ENCODE results near the gene CAMK1G.

Gene CAMK1G

DNA sequence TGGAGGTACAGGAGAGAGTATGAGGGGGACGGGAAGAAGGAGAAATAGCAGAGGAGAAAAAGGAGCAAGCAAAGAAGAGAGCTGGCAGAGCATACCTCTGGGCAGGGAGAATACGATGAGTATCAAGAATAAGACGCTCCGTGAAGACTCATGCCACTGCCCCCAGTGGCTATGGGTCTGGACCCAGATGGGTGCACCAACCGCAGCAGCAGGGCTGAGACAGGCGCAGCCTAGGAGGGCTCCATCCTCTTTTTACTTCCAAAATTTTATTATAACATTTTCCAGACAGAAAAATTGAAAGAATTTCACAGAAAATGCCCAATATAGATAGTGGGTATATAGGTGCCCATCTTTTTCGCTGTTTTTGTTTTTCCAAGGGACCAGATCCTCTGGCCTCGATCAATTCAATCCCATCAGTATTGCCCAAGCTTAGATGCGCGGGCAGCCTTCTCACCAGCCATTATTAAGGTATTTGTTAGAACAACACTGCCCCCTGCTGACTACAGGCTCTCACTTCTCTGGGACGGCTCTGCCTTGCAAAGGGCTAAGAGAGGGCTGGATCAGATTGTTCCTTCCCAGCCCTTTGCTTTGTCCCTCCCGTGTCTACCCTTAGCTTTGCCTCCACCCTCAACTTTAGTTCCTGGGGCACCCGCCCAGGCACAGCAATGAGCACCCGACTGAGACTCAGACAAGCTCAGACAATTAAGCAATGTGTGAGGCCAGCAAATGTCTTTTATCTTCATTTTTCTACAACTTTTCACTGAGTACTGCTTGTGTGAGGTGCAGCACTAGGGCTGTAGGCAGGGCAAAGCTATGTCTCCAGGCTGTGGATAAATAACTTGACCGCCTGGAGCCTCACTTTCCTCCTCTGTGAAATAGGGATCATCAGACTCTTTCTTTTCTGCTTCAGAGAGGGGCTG is 17.5 kb upstream of the CAMK1G start:
- peak; percentile 58 for DNase-seq

DNA sequence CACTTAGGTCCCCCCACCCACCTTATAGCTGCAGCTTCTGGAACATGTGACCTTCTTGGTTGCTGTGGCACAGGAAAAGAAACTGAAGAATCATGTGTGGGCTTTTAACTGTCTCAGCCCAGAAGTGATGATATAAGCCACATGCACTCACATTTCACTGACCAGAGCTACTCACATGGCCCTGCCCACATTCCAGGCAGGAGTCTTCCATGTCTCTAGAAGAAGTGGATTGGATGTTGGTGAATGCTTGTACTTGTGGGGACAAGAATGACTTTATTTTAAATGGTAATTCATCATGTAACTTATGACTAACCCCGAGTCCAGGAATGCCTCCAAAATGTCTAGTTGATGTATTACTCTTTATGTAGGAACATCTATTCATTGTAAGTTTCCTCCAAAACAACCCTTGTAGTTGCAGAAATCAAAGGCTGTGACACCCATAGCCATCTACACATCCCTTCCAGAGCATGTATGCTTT is 15.8 kb upstream of the CAMK1G start:
- no peak for DNase-seq

DNA sequence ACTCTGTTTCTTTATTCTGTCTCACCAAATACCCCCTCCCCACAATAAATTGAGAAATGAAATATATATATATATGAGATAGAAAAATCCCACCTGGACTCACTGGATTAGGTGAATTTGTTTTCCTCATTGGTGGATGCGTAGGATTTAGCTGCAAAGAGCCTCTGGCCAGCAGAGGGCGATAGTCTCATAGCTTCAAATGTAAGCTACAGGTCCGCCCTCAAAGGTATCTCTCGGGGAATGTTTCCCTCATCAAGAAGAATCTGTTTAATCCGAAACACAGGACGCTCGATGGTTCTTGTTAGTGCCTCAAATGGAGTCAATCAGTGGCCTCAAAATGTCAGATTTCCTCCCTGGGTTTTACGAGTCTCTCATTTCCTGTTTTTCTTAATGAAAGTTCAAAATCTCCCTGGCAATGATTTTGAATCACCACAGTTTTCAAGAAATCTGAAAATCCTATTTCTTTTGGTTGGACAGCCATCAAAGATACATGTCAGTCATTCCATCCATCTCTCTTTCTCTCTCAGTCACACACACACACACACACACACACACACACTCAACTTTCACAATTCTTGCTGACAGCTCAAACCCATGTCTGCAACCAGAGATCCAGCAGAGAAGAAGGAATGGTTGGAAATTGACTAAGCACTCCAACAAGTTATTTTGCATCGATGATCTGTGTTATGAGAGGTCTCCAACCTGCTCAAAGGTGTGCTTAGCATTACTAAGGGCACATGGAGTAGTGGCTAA is 13.9 kb upstream of the CAMK1G start:
- peak; percentile 63 for DNase-seq

DNA sequence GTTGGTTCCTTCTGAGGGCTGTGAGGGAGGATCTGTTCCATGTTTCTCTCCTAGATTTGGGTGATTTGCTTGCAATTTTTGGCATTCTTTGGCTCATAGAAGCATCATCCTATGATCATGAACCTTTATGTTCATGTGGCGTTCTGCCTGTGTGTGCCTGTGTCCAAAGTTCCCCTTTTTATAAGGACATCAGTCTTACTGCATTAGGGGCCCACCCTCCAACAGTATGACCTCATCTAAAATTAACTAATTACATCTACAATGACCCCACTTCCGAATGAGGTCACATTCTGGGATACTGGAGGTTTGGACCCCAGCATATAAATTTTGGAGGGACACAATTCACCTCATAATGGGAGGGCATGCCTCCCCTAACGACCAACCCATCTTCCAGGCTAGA is 12.8 kb upstream of the CAMK1G start:
- no peak for DNase-seq

DNA sequence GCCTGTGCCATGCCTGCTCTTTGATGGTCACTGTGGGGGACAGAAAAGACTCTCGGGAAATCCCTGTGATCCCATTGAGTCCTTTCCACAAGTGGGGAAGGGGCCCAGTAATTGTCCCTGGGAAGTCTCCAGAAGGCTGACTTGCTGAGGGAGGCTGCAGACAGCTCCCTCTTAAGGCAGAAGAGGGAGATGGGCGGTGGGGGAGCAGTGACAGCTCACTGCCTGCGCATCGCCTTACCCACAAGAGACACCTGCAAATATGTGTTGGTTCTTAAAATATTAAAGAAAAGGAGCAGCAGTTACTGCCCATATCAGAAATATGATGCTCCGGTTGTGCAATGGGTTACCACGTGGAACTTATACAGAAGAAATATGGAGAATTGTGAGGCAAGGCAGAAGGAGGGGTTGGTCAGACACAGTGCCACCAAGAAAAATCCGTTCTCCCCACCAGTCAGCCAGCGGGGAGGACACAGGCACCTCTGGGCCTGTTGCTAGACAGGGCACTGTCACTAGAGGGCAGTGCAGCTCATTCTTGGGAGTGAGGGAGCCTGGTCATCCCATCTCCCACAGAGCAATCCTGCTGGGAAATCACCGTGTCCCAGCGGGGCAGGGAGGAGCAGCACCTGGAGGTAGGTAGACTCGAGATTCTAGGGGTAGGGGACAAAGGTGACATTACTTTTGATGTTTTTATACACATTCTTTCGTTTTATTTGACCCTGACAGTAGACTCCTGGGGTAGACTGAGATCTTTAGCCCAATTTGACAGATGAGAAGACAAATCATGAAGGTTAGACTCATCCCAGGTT is 6.9 kb upstream of the CAMK1G start:
- DNase-seq, result peak; percentile 25

DNA sequence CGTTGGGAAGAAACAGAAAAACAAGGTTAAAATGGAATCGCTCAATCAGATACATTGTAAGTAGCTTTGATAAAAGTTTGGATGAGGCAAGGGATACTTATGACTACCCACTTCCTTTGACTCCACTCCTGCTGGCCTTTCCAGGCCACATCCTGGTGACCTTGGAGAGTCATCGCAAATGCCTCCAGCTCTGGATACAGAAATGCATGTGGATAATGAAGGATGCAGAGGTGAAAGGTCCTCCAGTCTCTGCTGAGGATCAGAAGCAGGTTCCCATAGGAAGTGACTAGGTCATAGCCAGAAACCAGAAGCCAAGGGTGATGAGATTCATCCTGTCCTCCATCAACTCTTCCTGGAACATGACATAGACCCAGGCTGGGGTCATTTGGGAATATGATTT is 6.2 kb upstream of the CAMK1G start:
- no peak for DNase-seq

DNA sequence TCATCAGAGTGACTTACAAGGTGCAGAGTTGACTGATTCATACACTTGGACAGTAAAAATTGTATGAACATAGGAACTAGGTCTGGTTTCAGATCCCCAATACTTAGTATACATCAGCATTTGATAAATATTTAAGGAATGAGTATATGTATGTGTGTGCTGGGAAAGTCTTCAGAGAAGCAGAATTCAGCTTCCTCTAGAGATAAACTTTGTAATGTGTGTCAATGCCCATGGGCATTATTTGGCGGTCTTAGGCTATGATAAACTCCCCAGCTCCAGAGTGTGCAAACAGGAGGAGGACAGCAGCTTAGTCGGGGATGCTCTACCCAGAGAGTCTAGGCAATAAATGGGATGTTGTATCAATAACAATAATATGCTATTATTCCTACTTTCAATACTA is 2.9 kb upstream of the CAMK1G start:
- DNase-seq, result no peak

DNA sequence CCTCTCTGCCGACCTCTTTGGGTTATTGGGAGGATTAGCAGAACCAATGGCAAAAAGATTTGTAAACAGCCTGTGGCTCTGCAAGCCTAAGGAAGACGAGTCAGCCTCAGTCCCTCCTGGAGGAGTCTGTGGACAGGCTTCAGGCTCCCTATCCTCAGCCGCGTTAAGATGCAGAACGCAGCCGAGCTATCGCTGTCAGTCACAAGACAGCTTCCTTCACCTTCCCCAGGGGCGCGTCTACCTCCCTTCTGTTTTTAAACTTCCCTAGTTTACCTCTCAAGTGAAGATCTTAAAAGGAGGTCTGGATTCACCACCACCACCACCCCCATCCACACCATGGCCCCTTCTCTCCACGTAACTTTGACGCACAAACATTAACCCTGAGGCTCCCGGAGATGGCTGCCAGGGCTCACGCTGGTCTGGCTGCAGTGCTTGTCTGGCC is 738 bp downstream of the CAMK1G start:
- no peak for DNase-seq

DNA sequence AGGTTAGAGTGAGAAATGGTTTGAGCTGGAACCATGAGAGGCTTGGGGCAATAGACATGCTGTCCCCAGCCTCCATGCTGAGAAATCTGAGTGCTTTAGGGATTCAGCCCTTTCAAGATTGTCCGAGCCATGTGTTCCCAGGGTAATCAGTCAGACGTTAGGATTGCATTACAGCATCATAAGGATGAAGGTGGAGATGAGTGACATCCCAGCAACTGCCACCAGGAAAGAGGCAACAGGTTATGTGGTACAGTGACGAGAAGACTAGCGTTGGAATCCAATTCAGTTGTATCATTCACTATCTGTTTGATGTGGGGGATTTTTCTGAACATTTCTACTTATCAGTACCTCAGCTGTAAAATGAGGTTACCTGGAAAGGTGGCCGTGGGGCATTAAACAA is 1.7 kb downstream of the CAMK1G start:
- DNase-seq, result no peak

DNA sequence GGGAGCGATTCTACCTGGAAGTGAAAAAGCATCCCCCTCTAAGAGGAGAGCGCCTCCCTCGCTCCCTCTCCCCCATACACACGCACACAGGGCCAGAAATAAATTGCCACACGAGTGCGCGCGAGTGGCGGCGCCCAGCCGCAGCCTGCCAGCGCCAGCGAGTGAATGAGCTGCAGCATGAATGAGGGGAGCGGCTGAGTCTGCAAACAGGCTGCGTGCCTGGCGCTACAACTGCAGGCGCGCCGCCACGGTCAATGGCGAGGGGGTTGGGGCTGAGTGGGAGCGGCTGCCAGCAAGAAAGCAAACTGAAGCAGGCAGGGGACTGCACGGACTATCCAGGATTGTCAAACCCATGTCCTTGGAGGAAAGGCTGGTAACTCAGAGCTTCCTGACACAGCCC is 2.2 kb downstream of the CAMK1G start:
- DNase-seq, result peak; percentile 9

DNA sequence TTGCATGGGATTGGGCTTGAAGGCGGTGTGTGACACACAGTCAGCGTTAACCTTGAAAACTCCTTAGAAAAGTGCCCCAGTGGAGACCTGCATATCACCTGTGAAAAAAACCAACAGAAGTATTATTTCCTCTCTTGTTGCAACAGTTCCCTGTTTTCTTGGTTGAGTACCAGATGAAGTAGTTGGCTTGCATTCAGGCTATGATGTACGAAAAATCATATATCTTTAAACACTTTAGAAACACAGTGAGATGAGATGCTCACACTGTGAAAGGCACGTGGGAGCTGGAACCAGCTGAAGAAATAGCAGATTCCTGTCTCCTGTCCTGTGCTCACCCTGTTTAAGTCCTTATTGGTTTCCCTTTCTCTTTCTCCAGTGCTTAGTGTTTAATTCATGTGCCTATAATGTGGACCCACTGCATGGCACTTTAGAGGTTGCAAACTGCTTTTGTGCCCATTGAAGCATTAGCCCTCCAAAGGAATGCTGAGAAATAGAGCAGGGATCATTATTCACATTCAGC is 2.8 kb downstream of the CAMK1G start:
- DNase-seq, result no peak

DNA sequence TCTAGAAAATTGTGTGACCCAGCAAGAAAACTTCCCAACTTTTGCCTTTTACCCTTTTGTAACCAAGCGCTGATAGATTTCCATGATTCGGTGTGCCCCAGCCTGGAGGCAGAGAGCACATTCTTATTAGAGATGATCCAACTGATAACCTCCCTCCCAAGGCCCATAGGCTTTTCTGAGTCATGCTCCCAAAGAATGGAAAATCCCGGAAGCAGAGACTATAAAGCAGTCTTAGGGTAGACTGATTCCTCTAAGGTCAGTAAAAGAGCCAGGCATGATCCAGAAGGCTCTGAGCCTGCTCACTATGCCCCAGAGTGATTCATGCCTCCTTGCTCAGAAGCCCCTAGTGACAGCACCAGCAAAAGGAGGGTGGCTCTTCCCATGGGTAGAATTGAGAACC is 4.3 kb downstream of the CAMK1G start:
- DNase-seq, result no peak

DNA sequence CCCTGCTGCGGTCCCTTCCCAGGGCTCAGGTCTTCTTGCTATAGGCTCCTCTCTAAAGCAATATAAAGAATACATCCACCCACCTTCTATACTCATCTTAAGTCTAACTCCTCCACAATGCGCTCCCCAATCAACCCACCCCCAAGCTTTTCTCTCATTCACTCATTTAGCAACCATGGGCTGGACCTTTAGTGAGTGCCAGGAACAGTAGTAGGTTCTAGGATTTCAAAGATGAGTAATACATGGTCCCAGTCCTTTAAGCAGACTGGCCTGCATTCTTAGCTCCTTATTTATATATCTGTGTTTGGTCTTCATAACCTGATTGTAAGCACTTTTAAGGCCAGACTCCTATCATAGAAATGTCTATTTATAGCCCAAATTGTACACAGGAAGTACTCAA is 5.9 kb downstream of the CAMK1G start:
- no peak for DNase-seq

DNA sequence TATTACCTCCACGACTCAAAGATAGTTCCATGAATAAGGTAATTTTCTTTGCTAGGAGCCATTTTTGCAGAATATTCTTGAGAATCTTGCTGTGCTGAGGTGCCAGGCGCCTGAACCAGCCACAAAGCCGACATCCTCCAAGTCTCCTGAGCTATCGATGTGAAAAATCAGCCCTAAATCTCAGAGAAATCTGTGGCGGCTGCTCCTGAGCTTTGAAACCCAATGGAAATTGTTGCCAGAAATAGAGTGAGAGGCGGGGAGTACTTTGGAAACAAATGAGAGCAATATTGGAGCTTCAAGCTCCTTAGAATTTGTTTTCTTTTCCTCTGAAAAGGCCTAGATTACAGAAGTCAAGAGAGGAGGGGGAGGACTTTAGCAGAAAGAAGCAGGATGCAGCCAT is 6.3 kb downstream of the CAMK1G start:
- DNase-seq, result no peak

DNA sequence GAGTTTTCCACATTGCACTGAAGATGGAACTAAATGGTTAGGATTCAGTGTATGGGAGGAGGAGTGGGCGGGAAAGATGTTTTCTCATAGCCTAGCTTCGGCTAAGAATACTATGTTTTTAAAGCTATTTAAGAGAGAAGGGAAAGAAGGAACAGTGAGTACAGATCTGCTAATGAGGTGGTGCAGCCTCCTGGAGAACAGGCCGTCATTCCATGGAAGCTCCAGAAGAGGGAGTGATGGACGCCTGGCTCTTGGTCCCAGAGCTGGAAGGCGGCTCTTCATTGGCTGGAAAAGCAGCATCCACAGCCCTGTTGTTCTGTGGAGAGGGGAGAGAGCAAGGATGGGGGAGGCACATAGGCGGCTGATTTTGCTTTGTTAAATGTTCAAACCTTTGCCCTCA is 6.9 kb downstream of the CAMK1G start:
- no peak for DNase-seq

DNA sequence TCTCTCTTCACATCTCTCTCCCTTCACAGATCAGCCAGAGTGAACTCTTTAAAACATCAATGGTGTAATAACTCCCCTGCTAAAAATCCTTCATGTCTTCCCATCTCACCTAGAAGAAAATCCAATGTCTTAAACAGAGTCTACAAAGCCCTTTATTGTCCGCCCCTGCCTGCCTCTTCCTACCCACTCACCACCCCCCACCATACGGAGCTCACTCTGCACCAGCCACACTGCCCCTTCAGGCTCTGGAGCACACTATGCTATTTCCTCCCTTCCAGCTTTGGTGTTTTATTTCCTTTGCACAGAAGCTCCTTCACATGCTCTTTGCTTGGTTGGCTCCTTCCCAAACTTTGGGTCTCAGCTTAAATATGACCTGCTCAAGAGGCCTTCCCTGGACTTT is 10.2 kb downstream of the CAMK1G start:
- no peak for DNase-seq

DNA sequence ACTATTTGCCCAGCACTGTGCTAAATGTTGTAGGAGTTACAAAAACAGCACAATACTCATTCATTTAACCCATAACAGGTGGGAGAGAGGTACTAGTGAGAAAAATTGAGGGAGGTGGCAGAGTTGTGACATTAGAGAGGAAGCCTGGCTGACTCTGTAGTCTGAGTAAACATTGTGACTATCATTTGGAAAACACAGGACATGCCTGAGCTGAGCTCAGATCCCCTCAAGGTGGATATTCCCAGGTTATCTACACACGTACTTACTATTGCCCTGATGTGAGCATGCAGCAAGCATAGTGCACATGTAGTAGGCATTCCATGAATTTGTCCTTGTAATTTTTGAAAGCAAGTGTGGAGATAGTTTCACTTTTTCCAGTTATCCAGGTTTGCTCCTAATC is 10.9 kb downstream of the CAMK1G start:
- no peak for DNase-seq

DNA sequence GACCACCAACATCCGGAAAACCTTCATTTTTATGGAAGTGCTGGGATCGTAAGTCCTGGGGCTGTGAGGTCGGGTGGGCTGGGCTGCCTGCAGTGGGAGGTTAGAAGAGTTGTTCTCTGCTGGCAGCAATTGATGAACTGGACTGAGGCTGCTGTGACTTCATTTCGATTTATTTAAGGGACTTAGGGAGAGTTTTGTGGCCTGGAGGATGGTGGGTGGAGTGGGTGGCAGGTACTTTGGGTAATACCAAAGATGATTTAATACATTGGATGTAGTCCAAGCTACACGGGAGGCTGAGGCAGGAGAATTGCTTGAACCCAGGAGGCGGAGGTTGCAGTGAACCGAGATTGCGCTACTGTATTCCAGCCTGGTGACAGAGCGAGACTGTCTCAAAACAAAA is 11.5 kb downstream of the CAMK1G start:
- DNase-seq, result no peak

DNA sequence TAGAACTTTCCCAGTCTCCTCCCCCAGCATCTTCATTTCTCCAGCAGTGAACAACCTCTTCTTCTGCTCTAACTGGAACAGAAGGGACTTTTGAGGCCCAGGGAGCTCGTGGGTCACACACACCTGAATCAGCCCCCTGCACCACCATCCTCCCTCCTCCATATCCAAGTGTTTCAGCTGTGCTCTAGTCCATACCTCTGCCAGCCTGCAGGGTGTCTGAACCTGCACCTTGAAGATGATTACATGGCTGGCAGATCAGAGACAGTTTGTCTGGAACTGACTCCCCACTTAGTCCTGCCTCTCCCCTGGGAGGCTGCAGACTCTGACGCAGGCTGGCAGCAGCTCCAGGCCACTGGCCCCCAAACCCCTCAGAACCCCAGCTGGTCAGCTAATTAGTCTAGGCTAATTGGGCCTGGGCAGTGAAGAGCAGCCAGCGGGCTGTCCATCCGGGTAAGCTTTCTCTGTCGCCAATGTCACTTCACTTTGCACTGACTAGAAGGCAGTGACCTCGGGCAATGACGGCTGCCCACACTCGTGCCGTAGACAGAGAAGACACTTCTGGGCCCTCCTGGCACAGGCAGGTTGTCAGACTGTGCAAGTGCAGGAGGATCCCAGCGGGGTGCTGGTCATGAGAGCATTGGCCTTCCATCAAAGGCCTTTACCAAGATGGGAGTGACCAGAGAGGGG is 12.2 kb downstream of the CAMK1G start:
- no peak for DNase-seq

DNA sequence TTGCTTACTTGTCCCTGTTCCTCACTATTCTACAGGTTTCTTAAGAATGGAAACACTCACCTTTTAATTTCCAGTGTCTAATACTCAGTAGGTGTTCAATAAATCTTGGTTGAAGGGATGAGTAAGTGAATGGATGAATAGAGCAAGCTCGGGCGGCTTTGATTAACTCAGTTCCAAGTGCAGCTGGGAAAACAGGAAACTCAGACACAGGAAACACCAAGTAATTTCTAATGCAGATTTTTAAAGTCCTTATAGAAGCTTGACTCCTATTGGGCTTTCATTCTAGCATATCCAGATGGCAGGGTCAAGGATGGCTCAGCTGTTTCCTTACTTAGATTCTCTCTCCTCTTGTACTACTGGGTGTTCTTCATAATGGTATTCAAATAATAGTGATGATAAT is 14.0 kb downstream of the CAMK1G start:
- DNase-seq, result no peak

DNA sequence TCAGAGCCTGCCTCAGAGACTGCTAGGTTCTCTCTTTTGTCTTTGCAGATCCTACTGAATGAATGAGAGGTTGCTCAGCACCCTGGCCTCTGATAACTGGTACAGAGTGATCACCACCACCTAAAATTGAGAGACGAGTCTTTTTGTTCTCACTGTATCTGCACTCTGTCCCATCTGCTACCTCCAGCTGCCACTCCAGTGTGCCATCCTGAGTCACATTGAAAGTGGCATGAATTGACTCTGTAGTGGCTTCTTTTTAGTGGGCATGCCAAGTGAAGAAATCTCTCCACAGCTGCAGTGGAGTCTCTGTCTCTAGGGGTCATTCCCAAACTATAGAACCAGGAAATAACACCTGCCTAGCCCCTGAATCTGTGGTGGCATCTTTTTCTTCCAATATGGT is 14.7 kb downstream of the CAMK1G start:
- DNase-seq, result no peak

DNA sequence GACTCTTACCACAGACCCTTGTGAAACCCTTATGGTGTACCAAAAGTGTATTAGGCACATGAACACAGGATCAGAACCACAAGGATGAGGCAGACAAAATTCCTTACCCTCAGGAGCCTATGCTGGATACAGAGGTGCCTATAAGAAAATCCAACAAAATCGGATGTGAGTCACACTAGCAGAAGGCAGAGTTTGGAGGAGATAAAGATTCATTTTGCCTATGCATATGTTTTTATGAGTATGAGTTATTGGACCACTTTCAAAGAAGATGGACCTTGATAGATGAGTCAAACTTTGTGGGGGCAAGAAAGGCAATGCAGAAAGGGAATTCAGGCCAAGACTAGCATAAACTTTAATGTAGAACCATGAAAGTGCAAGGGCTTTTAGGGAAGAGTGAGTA is 17.0 kb downstream of the CAMK1G start:
- no peak for DNase-seq
